Stomach (tissue), 4 donors: ENCODE measurements around the gene RFXANK.

ENCODE experiments used
- EP300 ChIP-seq: sonication (generic); formaldehyde crosslinking; IDR thresholded peaks from one replicate; pipeline ENCODE4 v1.6.1; 2017; ENCODE audit warnings: antibody characterized with exemption
- POLR2A ChIP-seq, 4 donors: fragments of 450-650 bp; IDR thresholded peaks; one replicate each; pipeline ENCODE4 v1.6.1; 2016; ENCODE audit warnings: antibody characterized with exemption in 4 of 4, control low read depth in 2 of 4, mild to moderate bottlenecking in 1 of 4, moderate library complexity in 1 of 4
- TF ChIP-seq, protein P1 (sequence below), 7 experiments: fragments of 450-650 bp in 4 of 7; fragments of 200-600 bp in 3 of 7; sonication (generic) in 3 of 7; IDR thresholded peaks; one replicate each; pipeline ENCODE4 v1.5.1; 2016 to 2019; ENCODE audit warnings: antibody characterized with exemption in 7 of 7, control low read depth in 2 of 7, mild to moderate bottlenecking in 1 of 7

DNA sequence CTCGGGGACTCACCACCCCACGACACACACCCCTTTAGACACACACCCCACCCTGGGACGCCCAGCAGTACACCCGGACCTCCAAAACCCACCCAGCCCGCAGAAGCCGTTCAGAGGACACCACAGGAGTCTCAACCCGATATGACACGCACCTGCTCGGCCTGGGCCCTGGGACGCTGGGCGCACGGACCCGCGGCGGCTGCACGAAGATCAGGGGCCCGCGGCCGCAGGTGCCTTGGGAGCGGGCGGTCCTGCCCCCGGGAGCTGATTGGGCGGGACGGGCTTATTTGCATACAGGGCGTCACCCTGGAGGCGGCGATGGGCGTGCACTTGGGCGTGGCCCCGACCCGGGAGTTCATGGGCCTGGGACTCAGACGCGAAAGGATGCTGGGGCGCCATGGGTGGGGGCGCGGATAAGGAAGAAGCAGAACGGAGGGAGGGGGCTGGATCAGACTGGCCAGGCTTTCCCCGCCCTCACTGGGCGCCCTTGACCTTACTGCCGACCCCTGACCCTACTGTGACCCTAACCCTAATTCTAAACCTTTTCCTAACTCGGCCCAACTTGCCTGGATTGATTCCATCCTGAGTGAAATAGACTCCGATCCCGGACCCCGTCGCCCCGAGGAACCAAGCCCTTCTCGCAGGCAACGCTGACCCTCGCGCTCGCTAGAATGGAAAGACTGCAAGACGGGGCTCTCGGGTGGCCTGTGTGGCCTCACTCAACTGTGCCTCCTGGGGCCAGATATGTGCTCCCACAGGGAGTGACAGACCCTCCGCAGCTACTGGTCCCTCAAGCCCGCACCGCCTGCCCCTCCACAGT is 21.8 kb upstream of the RFXANK start, which contains the start of gene MEF2B:
- TF ChIP-seq POLR2A (IDR thresholded peaks at IDR 0.05) (no peak), EP300 (no peak)
- TF ChIP-seq, protein P1, sequence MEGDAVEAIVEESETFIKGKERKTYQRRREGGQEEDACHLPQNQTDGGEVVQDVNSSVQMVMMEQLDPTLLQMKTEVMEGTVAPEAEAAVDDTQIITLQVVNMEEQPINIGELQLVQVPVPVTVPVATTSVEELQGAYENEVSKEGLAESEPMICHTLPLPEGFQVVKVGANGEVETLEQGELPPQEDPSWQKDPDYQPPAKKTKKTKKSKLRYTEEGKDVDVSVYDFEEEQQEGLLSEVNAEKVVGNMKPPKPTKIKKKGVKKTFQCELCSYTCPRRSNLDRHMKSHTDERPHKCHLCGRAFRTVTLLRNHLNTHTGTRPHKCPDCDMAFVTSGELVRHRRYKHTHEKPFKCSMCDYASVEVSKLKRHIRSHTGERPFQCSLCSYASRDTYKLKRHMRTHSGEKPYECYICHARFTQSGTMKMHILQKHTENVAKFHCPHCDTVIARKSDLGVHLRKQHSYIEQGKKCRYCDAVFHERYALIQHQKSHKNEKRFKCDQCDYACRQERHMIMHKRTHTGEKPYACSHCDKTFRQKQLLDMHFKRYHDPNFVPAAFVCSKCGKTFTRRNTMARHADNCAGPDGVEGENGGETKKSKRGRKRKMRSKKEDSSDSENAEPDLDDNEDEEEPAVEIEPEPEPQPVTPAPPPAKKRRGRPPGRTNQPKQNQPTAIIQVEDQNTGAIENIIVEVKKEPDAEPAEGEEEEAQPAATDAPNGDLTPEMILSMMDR (IDR thresholded peaks at IDR 0.05) = no peak
